Neural cell (in vitro differentiated cells): Measurements from ENCODE around the gene CARS1.

Experiments
- EP300 ChIP-seq: fragments of 450-650 bp; conservative IDR thresholded peaks from 2 replicates; pipeline ENCODE4 v1.6.1; 2014; ENCODE audit warnings: antibody characterized with exemption, mild to moderate bottlenecking, moderate library complexity; ENCODE audit not compliant: poor library complexity, severe bottlenecking
- EZH2 ChIP-seq: fragments of 200-600, 300-800 bp; shearing (Covaris generic), sonication (generic); IDR thresholded peaks from 2 replicates; pipeline ENCODE4 v1.6.1; 2014; ENCODE audit warnings: antibody characterized with exemption, low read length, borderline replicate concordance, mild to moderate bottlenecking; ENCODE audit not compliant: insufficient read depth, poor library complexity, severe bottlenecking
- MXI1 ChIP-seq: fragments of 450-650 bp; conservative IDR thresholded peaks from 2 replicates; pipeline ENCODE4 v1.6.1; 2014; ENCODE audit warnings: antibody characterized with exemption, mild to moderate bottlenecking; ENCODE audit not compliant: poor library complexity, severe bottlenecking
- POLR2AphosphoS5 ChIP-seq: IDR thresholded peaks from 2 replicates; pipeline ENCODE4 v1.6.1; 2012
- RAD21 ChIP-seq: fragments of 450-650 bp; conservative IDR thresholded peaks from 2 replicates; pipeline ENCODE4 v1.6.1; 2014; ENCODE audit warnings: antibody characterized with exemption, mild to moderate bottlenecking, moderate library complexity
- SMC3 ChIP-seq: fragments of 450-650 bp; conservative IDR thresholded peaks from 2 replicates; pipeline ENCODE4 v1.6.1; 2014; ENCODE audit warnings: antibody characterized with exemption, mild to moderate bottlenecking, moderate library complexity; ENCODE audit not compliant: poor library complexity
- TAF1 ChIP-seq: IDR thresholded peaks from 2 replicates; pipeline ENCODE4 v1.6.1; 2012; ENCODE audit warnings: low read depth
- TF ChIP-seq, protein P1 (sequence below): fragments of 450-650 bp; IDR thresholded peaks from 2 replicates; pipeline ENCODE4 v1.5.1; 2014; ENCODE audit warnings: antibody characterized with exemption, mild to moderate bottlenecking, moderate library complexity; ENCODE audit not compliant: poor library complexity, severe bottlenecking
- TF ChIP-seq, protein P2 (sequence below): IDR thresholded peaks from 2 replicates; pipeline ENCODE4 v1.6.1; 2012; ENCODE audit warnings: borderline replicate concordance

DNA sequence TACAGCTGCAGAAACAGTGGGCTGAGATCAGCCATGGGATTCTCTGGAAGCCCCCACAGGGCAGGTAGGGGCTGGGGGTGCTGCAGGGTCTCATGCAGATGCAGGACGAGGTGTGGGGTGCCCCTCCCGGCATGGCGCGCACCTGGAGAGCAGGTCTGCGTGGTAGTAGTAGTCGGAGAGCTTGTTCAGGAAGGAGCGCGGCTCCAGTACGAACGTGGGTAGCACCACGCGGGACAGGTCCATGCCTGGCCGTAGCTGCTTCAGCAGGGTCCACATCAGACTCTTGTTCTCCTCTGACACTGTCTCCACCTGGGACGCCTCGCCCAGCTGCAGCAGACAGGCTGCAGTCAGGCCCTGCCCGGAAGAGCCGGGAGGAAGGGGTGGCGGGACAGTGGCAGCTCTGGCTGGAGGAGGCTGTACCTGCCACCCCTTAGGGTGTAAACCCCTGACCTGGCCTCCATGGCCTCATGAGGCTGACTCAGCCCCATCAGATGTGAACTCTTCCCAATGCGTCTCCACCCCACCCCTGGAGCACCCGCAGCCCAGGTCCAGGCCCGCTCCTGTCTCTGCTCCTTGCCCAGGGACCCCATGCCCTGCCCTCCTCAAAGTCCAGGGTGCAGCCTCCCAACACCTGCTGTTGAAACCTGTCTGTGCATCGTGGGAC lies 47.0 kb upstream of the CARS1 start:
- TF ChIP-seq, protein P1, sequence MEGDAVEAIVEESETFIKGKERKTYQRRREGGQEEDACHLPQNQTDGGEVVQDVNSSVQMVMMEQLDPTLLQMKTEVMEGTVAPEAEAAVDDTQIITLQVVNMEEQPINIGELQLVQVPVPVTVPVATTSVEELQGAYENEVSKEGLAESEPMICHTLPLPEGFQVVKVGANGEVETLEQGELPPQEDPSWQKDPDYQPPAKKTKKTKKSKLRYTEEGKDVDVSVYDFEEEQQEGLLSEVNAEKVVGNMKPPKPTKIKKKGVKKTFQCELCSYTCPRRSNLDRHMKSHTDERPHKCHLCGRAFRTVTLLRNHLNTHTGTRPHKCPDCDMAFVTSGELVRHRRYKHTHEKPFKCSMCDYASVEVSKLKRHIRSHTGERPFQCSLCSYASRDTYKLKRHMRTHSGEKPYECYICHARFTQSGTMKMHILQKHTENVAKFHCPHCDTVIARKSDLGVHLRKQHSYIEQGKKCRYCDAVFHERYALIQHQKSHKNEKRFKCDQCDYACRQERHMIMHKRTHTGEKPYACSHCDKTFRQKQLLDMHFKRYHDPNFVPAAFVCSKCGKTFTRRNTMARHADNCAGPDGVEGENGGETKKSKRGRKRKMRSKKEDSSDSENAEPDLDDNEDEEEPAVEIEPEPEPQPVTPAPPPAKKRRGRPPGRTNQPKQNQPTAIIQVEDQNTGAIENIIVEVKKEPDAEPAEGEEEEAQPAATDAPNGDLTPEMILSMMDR = no peak
- TF ChIP-seq POLR2AphosphoS5 = no peak
- no peak for TF ChIP-seq MXI1
- TF ChIP-seq EP300 = no peak
- TF ChIP-seq, protein P2, sequence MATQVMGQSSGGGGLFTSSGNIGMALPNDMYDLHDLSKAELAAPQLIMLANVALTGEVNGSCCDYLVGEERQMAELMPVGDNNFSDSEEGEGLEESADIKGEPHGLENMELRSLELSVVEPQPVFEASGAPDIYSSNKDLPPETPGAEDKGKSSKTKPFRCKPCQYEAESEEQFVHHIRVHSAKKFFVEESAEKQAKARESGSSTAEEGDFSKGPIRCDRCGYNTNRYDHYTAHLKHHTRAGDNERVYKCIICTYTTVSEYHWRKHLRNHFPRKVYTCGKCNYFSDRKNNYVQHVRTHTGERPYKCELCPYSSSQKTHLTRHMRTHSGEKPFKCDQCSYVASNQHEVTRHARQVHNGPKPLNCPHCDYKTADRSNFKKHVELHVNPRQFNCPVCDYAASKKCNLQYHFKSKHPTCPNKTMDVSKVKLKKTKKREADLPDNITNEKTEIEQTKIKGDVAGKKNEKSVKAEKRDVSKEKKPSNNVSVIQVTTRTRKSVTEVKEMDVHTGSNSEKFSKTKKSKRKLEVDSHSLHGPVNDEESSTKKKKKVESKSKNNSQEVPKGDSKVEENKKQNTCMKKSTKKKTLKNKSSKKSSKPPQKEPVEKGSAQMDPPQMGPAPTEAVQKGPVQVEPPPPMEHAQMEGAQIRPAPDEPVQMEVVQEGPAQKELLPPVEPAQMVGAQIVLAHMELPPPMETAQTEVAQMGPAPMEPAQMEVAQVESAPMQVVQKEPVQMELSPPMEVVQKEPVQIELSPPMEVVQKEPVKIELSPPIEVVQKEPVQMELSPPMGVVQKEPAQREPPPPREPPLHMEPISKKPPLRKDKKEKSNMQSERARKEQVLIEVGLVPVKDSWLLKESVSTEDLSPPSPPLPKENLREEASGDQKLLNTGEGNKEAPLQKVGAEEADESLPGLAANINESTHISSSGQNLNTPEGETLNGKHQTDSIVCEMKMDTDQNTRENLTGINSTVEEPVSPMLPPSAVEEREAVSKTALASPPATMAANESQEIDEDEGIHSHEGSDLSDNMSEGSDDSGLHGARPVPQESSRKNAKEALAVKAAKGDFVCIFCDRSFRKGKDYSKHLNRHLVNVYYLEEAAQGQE = no peak
- TF ChIP-seq TAF1 = no peak
- TF ChIP-seq RAD21 = no peak
- TF ChIP-seq EZH2 = no peak
- no peak for TF ChIP-seq SMC3
